Measurements from ENCODE around the gene NELFCD. TPM values are rescaled to one million over a fixed set of nuclear protein-coding genes. Genes with fewer than 3 reads are reported as not detected.

NELFCD gene
- polyA plus RNA-seq, 1 experiment, result 79.6 TPM

GRCh38 chr20:58967652-58968429 is 13.2 kb upstream of the NELFCD start:
- DNase-seq (ENCODE audit: low read depth), result no peak
- TF ChIP-seq CTCF (IDR thresholded peaks at IDR 0.05; ENCODE audit: insufficient read depth, low read depth, low read length), result no peak
- Histone ChIP-seq H3K27me3 (ENCODE audit: control insufficient read depth, insufficient read depth, low read length) (peaks cover 5% of the 10 kb centered on the region; the same call in 1 of the 2 replicates), H3K36me3 (ENCODE audit: control insufficient read depth, insufficient read depth, low read length) (no peaks in the 10 kb centered on the region), H3K4me3 (ENCODE audit: low read depth, low read length) (no peak overlapping the region)
- POLR2A ChIA-PET, result no interaction called here
- CTCF ChIA-PET, result no interaction called here

GRCh38 chr20:58969439-58969838 is 11.6 kb upstream of the NELFCD start:
- POLR2A ChIA-PET, result no interaction called here
- H3K4me3 ChIP-seq (ENCODE audit: low read depth, low read length), result no peak overlapping the region

GRCh38 chr20:58970146-58970545 is 10.9 kb upstream of the NELFCD start:
- CTCF ChIA-PET, result no interaction called here
- POLR2A ChIA-PET, result no interaction called here
- DNase-seq (ENCODE audit: low read depth), result no peak
- Histone ChIP-seq H3K27me3 (ENCODE audit: control insufficient read depth, insufficient read depth, low read length) (peaks cover 3% of the 10 kb centered on the region; the same call in 1 of the 2 replicates), H3K4me3 (ENCODE audit: low read depth, low read length) (no peak overlapping the region), H3K36me3 (ENCODE audit: control insufficient read depth, insufficient read depth, low read length) (no peaks in the 10 kb centered on the region)
- no peak for TF ChIP-seq CTCF (IDR thresholded peaks at IDR 0.05; ENCODE audit: insufficient read depth, low read depth, low read length)

More at GRCh38 chr20:58969439-58969838, 11.6 kb upstream of the NELFCD start:
- Histone ChIP-seq H3K36me3 (ENCODE audit: control insufficient read depth, insufficient read depth, low read length) (no peaks in the 10 kb centered on the region), H3K27me3 (ENCODE audit: control insufficient read depth, insufficient read depth, low read length) (peaks cover 3% of the 10 kb centered on the region; the same call in 1 of the 2 replicates)
- CTCF ChIA-PET, result no interaction called here
- TF ChIP-seq CTCF (IDR thresholded peaks at IDR 0.05; ENCODE audit: insufficient read depth, low read depth, low read length), result no peak
- no peak for DNase-seq (ENCODE audit: low read depth)

GRCh38 chr20:58971429-58971828 is 9.6 kb upstream of the NELFCD start:
- ChIA-PET CTCF (interaction anchor here (0.6 kb wide), 1 partner anchor 250 kb away, joined by 3 read pairs; no protein-coding TSS in a partner anchor), POLR2A (no interaction called here)
- Histone ChIP-seq H3K36me3 (ENCODE audit: control insufficient read depth, insufficient read depth, low read length) (no peaks in the 10 kb centered on the region), H3K27me3 (ENCODE audit: control insufficient read depth, insufficient read depth, low read length) (peaks cover 3% of the 10 kb centered on the region; the same call in 1 of the 2 replicates), H3K4me3 (ENCODE audit: low read depth, low read length) (no peak overlapping the region)
- DNase-seq (ENCODE audit: low read depth), result no peak
- no peak for TF ChIP-seq CTCF (IDR thresholded peaks at IDR 0.05; ENCODE audit: insufficient read depth, low read depth, low read length)

- Histone ChIP-seq H3K27me3 (ENCODE audit: control insufficient read depth, insufficient read depth, low read length) (peaks cover 2% of the 10 kb centered on the region; the same call in 1 of the 2 replicates), H3K36me3 (ENCODE audit: control insufficient read depth, insufficient read depth, low read length) (no peaks in the 10 kb centered on the region), H3K4me3 (ENCODE audit: low read depth, low read length) (no peak overlapping the region)
- TF ChIP-seq CTCF (IDR thresholded peaks at IDR 0.05; ENCODE audit: insufficient read depth, low read depth, low read length), result no peak
- CTCF ChIA-PET, result no interaction called here
- POLR2A ChIA-PET, result no interaction called here
- no peak for DNase-seq (ENCODE audit: low read depth)
Measured at GRCh38 chr20:58973179-58973578, 7.9 kb upstream of the NELFCD start.

Measured in BJ (cell line).